Caco-2 (cell line): ENCODE measurements around the gene GRID1. TPM values are rescaled to one million over a fixed set of nuclear protein-coding genes. Genes with fewer than 3 reads are reported as not detected.

Source experiments
- BruUV-seq: library from RNA; stranded (reverse); fragments of 400-500 nt; replicated peaks from 2 replicates; lab custom pipeline; 2021; lab: Mats Ljungman, UMichigan
- CTCF ChIA-PET: fragments of 300-600 bp; sonication (Branson Sonifier 250); formaldehyde crosslinking; loops from one replicate; lab custom pipeline; 2022; ENCODE audit warnings: antibody characterized with exemption; lab: Charles Lee
- POLR2A ChIA-PET: fragments of 300-600 bp; sonication (Branson Sonifier 250); formaldehyde crosslinking; loops from one replicate; lab custom pipeline; 2022; ENCODE audit warnings: antibody characterized with exemption; lab: Charles Lee
- DNase-seq, 2 experiments: peaks; one replicate each; pipeline versions ENCODE4 v3.0.0 to v3.0.0-alpha.2; 2020 to 2022
- H3K27me3 ChIP-seq: replicated peaks from 2 replicates; pipeline ENCODE4 v1.6.0; 2011; ENCODE audit warnings: low read length; ENCODE audit not compliant: control insufficient read depth, insufficient read depth
- H3K36me3 ChIP-seq: 2 replicates; pipeline ENCODE4 v1.5.1; 2011; ENCODE audit warnings: low read length; ENCODE audit not compliant: control insufficient read depth, insufficient read depth
- H3K4me1 ChIP-seq: fragments of 250-450 bp; sonication (Bioruptor Pico); 2 replicates; pipeline ENCODE4 v1.5.1; 2020; ENCODE audit warnings: mild to moderate bottlenecking
- H3K4me3 ChIP-seq: 2 replicates; pipeline ENCODE4 v1.5.1; 2011; ENCODE audit warnings: low read depth, mild to moderate bottlenecking, control low read depth, low read length
- H3K9me3 ChIP-seq: fragments of 250-450 bp; sonication (Bioruptor Pico); 2 replicates; pipeline ENCODE4 v1.5.1; 2020; ENCODE audit warnings: mild to moderate bottlenecking, moderate library complexity
- H3K27ac Mint-ChIP-seq: one replicate; pipeline ENCODE4 v1.8.0; 2022; ENCODE audit warnings: mixed read lengths; ENCODE audit not compliant: unreplicated experiment
- H3K27me3 Mint-ChIP-seq: one replicate; pipeline ENCODE4 v1.8.0; 2022; ENCODE audit warnings: mixed read lengths; ENCODE audit not compliant: insufficient read depth, unreplicated experiment
- H3K36me3 Mint-ChIP-seq: one replicate; pipeline ENCODE4 v1.8.0; 2022; ENCODE audit warnings: mild to moderate bottlenecking, mixed read lengths; ENCODE audit not compliant: insufficient read depth, unreplicated experiment
- H3K4me1 Mint-ChIP-seq: one replicate; pipeline ENCODE4 v1.8.0; 2022; ENCODE audit warnings: low read depth, mixed read lengths; ENCODE audit not compliant: unreplicated experiment
- H3K4me3 Mint-ChIP-seq: one replicate; pipeline ENCODE4 v1.8.0; 2022; ENCODE audit warnings: mild to moderate bottlenecking, moderate library complexity, mixed read lengths; ENCODE audit not compliant: unreplicated experiment
- H3K9me3 Mint-ChIP-seq: one replicate; pipeline ENCODE4 v1.8.0; 2022; ENCODE audit warnings: mixed read lengths; ENCODE audit not compliant: unreplicated experiment
- intact Hi-C: fragments of 100-400 bp; cut with micrococcal nuclease; formaldehyde crosslinking; loops from one replicate; pipeline ENCODE4 v1.10.0; 2022; ENCODE audit not compliant: unreplicated experiment
- total RNA-seq: library from RNA; stranded (reverse); gene quantifications from 2 replicates; pipeline ENCODE4 v1.2.3, GENCODE V29; 2022
- TF ChIP-seq, protein P1 (sequence below), 2 experiments: fragments of 200-600 bp in 1 of 2; IDR thresholded peaks; 1 replicate in 1 of 2; 2 replicates in 1 of 2; pipeline versions ENCODE4 v1.5.1 to v1.8.0; 2011 to 2022; ENCODE audit warnings: antibody characterized with exemption in 1 of 2, control low read depth in 1 of 2, inconsistent platforms in 1 of 2, low read depth in 1 of 2, low read length in 1 of 2, mild to moderate bottlenecking in 1 of 2, moderate library complexity in 1 of 2; ENCODE audit not compliant: insufficient read depth in 1 of 2, severe bottlenecking in 1 of 2, unreplicated experiment in 1 of 2

Gene GRID1
- total RNA-seq, 1 experiment from 2014 or later, result 8.0 TPM

DNA sequence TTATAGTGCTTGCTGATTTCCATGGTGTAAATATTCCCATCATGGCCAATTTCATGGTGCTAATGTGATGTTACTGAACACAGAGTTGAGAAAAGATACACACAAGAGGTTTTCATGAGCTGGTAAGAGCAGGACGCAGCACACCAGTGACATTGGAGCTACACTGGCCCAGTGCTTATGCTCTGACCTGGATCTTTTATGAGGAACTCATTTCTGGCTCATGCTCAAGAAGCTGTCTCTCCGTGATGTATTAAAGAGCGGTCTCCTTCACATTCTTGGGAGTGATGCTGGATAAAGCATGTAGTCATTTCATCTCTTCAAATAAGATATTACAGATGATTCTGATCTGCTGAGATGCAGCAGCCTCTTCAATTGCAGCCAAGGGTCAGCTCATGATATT, 785.2 kb downstream of the GRID1 start:
- Histone ChIP-seq H3K27me3 (no peaks in the 10 kb centered on the region), H3K4me3 (no peak overlapping the region), H3K36me3 (no peaks in the 10 kb centered on the region), H3K9me3 (no peaks in the 10 kb centered on the region), H3K4me1 (no peaks in the 10 kb centered on the region)
- POLR2A ChIA-PET, result no interaction called here
- no TSS peak for BruUV-seq
- Mint-ChIP-seq H3K27me3 (peaks cover 7% of the 10 kb centered on the region), H3K27ac (no peak overlapping the region), H3K9me3 (peaks cover 11% of the 10 kb centered on the region), H3K4me3 (no peak overlapping the region), H3K36me3 (no peaks in the 10 kb centered on the region), H3K4me1 (no peaks in the 10 kb centered on the region)
- DNase-seq, result no peak
- intact Hi-C loops, result no loop called here
- CTCF ChIA-PET, result no interaction called here
- TF ChIP-seq, protein P1, sequence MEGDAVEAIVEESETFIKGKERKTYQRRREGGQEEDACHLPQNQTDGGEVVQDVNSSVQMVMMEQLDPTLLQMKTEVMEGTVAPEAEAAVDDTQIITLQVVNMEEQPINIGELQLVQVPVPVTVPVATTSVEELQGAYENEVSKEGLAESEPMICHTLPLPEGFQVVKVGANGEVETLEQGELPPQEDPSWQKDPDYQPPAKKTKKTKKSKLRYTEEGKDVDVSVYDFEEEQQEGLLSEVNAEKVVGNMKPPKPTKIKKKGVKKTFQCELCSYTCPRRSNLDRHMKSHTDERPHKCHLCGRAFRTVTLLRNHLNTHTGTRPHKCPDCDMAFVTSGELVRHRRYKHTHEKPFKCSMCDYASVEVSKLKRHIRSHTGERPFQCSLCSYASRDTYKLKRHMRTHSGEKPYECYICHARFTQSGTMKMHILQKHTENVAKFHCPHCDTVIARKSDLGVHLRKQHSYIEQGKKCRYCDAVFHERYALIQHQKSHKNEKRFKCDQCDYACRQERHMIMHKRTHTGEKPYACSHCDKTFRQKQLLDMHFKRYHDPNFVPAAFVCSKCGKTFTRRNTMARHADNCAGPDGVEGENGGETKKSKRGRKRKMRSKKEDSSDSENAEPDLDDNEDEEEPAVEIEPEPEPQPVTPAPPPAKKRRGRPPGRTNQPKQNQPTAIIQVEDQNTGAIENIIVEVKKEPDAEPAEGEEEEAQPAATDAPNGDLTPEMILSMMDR (IDR thresholded peaks at IDR 0.05; ENCODE audit: insufficient read depth in 1 of 2, low read depth in 1 of 2, low read length in 1 of 2, severe bottlenecking in 1 of 2, unreplicated experiment in 1 of 2), result no peak

DNA sequence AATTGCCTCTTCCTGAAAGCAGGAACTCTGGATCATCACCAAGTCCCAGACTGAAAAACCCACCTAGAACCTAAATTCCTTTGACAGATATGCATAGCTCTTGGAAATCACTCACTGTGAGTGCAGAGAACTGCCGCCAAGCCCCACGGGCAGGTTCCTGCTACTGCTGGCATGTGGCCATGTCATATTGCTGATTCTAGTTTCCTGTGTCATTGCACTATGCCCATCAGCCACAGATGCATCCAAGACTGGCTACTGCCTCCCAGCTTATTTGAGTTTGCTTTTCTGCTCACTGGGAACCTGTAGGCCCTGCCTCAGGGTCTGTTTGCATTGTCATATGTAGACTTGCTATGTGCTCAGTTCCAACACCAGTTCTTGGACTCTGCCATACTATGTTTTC, 786.0 kb downstream of the GRID1 start:
- Mint-ChIP-seq H3K4me1 (no peaks in the 10 kb centered on the region), H3K27me3 (peaks cover 7% of the 10 kb centered on the region), H3K4me3 (no peak overlapping the region), H3K9me3 (peaks cover 11% of the 10 kb centered on the region), H3K36me3 (no peaks in the 10 kb centered on the region), H3K27ac (no peak overlapping the region)
- Histone ChIP-seq H3K4me1 (no peaks in the 10 kb centered on the region), H3K27me3 (no peaks in the 10 kb centered on the region), H3K9me3 (no peaks in the 10 kb centered on the region), H3K4me3 (no peak overlapping the region), H3K36me3 (no peaks in the 10 kb centered on the region)
- POLR2A ChIA-PET, result no interaction called here
- BruUV-seq, result no TSS peak
- intact Hi-C loops, result no loop called here
- TF ChIP-seq, protein P1 (IDR thresholded peaks at IDR 0.05; ENCODE audit: insufficient read depth in 1 of 2, low read depth in 1 of 2, low read length in 1 of 2, severe bottlenecking in 1 of 2, unreplicated experiment in 1 of 2), result no peak
- CTCF ChIA-PET, result no interaction called here
- DNase-seq, result no peak

DNA sequence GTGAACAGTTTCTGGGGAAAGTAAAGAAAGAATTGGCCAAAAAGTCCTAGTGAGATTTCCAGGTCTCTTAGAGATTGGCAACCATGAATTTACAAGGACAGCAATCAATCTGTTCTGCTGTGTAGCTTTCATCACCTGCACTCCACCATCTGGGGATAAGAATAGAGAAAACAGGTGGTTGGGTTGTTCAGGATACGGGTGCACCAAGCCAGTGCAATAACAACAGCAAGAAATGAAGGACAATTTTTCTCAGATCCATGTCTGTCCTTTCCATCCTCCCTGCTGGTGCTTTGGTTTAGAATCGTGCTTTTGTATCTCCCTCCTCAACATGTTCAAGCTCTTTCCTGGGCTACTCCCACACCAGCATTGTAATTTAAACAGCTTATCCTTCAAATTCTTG, 787.7 kb downstream of the GRID1 start:
- Histone ChIP-seq H3K36me3 (no peaks in the 10 kb centered on the region), H3K4me1 (no peaks in the 10 kb centered on the region), H3K4me3 (no peak overlapping the region), H3K9me3 (no peaks in the 10 kb centered on the region), H3K27me3 (no peaks in the 10 kb centered on the region)
- DNase-seq, result no peak
- intact Hi-C loops, result no loop called here
- ChIA-PET POLR2A (no interaction called here), CTCF (no interaction called here)
- TF ChIP-seq, protein P1 (IDR thresholded peaks at IDR 0.05; ENCODE audit: insufficient read depth in 1 of 2, low read depth in 1 of 2, low read length in 1 of 2, severe bottlenecking in 1 of 2, unreplicated experiment in 1 of 2), result no peak
- Mint-ChIP-seq H3K27me3 (peaks cover 7% of the 10 kb centered on the region), H3K9me3 (peaks cover 11% of the 10 kb centered on the region), H3K27ac (no peak overlapping the region), H3K4me1 (no peaks in the 10 kb centered on the region), H3K4me3 (no peak overlapping the region), H3K36me3 (no peaks in the 10 kb centered on the region)
- BruUV-seq, result no TSS peak
